ENCODE results near the gene C19orf81.
A peak's percentile ranks its signal among the peaks of the same experiment; 100 is the strongest.
"Not testable (repeated sequence)": the region's sequence is repeated elsewhere in the genome, so short reads cannot be mapped to it uniquely, and the experiment has no call there.

The C19orf81 gene

DNA sequence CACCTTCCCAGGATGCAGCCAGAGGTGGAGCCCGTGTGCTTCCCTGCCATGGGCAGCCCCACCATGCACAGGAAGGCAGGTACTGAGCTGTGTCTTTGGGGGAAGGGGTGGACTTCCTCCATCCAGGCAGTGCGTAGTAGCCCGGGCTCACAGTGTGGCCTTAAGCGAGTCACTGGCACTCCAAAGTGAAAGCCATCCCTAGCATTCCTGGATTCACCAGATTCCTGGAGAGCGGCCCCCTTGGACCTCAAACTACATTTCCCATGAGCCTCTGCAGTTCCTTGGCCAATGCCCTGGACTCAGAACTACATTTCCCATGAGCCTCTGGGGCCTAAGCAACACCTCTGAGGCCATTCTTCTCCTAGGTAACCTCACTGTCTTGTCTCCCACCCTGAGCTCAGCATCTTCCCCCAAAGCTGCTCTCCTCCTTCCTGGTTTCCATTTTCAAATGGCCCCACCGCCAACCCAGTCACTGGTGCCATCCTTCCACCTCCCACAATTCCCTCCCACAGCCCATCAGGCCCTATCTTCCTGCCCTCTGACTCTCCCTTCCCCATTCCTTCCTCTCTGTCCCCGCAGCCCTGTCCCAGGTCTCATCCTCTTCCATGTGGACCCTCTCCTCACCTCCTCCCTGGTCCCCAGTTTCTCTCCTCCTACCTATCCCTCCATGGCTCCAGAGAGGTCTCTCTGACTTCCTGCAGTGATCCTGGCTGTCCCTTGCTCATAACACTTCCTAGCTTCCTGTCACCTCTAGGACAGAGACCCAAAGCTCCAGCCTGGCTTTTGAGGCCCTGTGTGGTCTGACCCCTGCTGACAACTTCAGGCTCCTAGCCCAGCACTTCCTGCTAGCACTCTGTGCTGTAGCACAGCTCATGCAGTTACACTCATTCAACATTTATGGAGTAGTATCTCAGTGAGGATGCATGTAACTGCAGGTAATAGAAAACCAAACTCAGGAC lies at the start of gene C19orf81:
C19orf81 (plus strand) TSS at position 13 of the 959 bp plus-strand sequence; CDS start at position 13, 0 bp downstream.
- DNase-seq, result no peak

- no peak for DNase-seq
Measured at GRCh38 chr19:50601407-50602088, 47.7 kb upstream of the C19orf81 start.

GRCh38 chr19:50602089-50602422 lies 47.2 kb upstream of the C19orf81 start:
- DNase-seq, result no peak

- DNase-seq, result no peak
Measured at GRCh38 chr19:50602496-50602895, 46.7 kb upstream of the C19orf81 start.

- DNase-seq, result no peak
Measured at GRCh38 chr19:50602935-50603334, 46.3 kb upstream of the C19orf81 start.

- not testable (repeated sequence) for DNase-seq
Measured at GRCh38 chr19:50604264-50605073, 44.8 kb upstream of the C19orf81 start.

- DNase-seq, result not testable (repeated sequence)
Measured at GRCh38 chr19:50606059-50606836, 43.0 kb upstream of the C19orf81 start.

DNA sequence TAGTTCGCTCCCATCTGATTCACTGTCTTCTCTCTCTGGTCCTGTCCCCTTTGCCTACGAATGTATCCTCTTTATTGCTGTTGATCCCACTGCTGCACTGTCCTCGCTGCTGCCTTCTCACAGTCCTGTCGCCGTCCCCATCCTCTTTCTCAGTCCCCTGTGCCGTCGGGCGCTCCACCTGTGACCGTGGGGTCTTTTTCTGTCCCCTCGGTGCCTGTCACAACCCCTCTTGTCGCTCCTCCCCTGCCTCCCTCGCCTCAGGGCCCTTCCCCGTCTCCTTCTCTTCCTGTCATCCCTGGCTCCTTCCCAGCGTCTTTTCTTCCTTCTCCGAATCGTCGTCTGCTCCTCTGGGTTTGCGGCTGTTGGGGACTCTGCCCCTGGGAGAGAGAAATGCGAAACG lies 41.9 kb upstream of the C19orf81 start:
- no peak for DNase-seq

- DNase-seq, result peak; percentile 74
Measured at GRCh38 chr19:50607874-50608785, 41.1 kb upstream of the C19orf81 start.

DNA sequence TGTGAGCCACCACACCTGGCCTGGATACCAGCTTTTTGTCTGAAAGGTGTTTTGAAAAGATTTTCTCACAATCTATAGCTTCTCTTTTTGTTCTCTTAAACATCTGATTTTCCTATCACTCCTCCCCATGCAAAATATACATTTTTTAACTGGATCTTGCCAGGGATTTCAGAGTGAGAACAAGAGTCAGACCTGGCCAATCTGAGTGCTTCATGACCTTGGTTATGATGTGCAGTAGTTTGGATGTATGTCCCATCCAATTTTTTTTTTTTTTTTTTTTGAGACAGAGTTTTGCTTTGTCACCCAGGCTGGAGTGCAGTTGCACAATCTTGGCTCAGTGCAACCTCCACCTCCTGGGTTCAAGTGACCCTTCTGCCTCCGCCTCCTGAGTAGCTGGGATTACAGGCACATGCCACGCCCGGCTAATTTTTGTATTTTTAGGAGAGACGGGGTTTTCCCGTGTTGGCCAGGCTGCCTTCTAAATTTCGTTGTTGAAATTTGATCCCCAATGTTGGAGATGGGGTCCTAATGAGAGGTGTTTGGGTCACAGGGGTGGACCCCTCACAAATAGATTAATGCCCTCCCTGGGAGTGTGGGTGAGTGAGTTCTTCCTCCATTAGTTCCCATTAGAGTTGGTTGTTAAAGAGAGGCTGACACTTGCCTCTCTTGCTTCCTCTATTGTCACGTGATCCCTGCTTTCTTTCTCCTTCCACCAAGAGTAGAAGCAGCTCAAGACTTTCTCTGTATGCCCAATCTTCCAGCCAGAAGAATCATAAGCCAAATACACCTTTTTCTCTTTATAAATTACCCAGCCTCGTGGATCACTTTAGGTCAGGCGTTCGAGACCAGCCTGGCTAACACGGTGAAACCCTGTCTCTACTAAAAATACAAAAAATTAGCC lies 36.5 kb upstream of the C19orf81 start:
- DNase-seq, result not testable (repeated sequence)

DNA sequence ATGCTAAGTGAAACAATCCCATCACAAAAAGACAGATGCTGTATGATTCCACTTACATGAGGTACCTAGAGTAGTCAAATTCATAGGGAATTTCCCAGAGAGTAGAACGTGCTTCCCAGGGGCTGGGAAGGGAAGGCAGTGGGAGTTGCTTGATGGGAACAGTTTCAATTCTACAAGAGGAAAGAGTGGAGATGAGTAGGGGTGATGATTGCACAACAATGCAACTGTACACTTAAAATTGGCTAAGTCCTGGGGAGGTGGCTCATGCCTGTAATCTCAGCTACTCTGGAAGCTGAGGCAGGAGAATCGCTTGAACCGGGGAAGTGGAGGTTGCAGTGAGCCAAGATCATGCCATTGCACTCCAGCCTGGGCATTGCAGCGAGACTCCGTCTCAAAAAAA lies 30.9 kb upstream of the C19orf81 start:
- not testable (repeated sequence) for DNase-seq

- not testable (repeated sequence) for DNase-seq
Measured at GRCh38 chr19:50619184-50619583, 30.1 kb upstream of the C19orf81 start.

DNA sequence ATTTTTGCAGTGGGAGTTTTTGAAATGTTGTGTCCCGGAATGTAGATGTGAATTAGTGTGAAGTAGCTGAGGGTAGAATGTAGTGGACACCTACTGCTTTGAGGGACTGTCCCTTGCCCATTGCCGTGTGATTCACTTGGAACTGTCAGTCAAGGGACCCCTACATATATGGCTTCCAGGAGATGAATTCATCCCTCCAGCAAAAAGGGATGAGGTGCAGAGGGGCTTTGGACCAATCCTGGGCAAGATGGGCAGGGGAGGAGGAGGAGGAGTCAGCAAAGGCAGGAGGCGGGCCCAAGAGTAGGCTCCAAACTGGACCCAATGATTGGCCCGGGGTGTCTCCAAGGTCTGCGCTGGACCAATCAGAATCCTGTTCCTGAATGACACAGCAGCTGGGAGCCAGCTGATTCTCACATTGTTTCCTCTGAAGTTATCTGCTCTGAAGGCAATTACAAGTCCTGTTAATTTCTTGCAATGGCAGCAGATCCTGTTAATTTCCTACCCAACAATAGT lies 28.8 kb upstream of the C19orf81 start:
- not testable (repeated sequence) for DNase-seq

DNA sequence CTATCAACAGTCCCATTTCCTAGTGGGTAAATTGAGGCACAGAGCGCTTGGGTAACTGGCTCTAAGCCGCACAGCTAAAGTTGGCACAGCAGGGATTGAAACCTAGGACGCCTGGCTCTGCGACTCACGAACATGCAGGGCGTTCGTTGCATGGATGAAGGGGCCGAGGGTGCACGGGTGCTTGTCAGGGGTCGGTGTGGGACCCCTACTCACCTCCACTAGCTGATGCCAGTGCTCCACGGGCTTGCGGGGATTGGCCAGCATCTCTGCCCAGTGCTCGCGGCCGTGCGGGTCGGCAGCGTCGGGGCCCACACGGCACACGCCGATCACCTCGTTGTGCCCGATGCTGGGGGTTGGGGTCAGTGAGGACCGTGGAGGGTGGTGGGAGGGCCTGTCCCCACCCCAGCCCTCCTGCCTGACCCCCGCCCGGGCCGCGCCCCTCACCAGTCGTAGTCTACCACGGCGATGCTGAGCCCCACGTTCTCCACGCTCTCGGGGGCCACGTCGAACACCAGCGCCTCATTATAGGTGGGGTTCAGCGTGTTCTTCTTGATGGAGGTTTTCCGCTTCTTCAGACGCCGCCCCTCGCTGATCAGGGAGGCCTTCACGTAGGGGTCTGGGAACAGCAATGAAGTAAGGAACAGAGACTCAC lies 24.2 kb upstream of the C19orf81 start:
- no peak for DNase-seq

DNA sequence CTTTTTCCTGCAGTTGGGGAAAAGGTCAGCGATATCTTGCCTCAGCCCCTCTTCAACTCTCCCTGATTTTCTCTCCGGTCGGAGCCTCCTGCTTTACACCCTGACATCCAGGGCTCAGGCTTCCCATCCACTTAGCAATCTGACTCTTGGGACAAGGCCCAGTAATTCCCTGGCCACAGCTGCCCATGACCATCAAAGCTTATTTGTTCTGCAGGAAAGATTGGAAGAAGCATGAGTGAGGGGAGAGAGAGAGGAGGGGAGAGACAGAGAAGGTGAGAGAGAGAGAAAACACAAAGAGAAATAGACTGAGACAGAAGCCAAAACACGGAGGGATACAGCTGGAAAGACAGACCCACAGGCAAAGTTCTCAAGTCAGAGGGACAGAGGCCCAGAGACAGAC lies 23.2 kb upstream of the C19orf81 start:
- DNase-seq, result no peak

- no peak for DNase-seq
Measured at GRCh38 chr19:50626795-50627194, 22.4 kb upstream of the C19orf81 start.

DNA sequence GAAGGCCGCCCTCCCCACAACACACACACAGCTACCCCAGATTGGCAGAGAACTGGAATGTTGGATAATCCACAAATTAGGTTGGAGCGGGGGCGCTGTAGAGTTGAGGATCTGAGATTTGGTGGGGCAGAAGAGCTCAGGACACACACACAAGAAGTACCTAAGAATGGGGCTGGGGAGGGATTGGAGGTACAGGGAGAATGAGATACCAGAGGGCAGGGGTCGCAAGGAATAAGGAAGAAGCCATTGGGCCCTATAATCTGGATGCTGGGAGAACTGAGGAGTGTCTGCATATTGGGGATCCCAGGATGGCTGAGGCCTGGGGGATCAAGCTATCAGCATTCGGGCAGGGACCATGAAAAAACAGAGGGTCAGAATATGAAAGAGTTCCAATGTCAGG lies 21.1 kb upstream of the C19orf81 start:
- DNase-seq, result no peak

GRCh38 chr19:50628551-50628950 lies 20.7 kb upstream of the C19orf81 start:
- DNase-seq, result no peak

- no peak for DNase-seq
Measured at GRCh38 chr19:50629194-50629593, 20.1 kb upstream of the C19orf81 start.
